ENCODE measurements around the gene FDX1. TPM values are rescaled to one million over a fixed set of nuclear protein-coding genes. Genes with fewer than 3 reads are reported as not detected.

Gene FDX1
- total and polyA plus RNA-seq, 11 donors = 12.3 to 28.5 (median 21.1) TPM

- ATAC-seq (no peak), DNase-seq (no peak)
- Histone ChIP-seq H3K27ac (no peak overlapping the region), H3K4me1 (peaks cover 0 to 24% (median 0%) of the 10 kb centered on the region in 12 donors), H3K27me3 (no peaks in the 10 kb centered on the region), H3K9me3 (no peaks in the 10 kb centered on the region), H3K36me3 (no peaks in the 10 kb centered on the region), H3K4me3 (no peak overlapping the region)
- intact Hi-C loops (cut with DNase I) = no loop called here
- TF ChIP-seq POLR2A (IDR thresholded peaks at IDR 0.05) = no peak
- no peak for TF ChIP-seq CTCF (IDR thresholded peaks at IDR 0.05)
- WGBS, 4 donors = 70 to 93% (median 88%) methylated on average over 1 of the region's 1 CpG
These were observed 45.9 kb downstream of the FDX1 start for GRCh38 chr11:110475671-110476070.

DNA sequence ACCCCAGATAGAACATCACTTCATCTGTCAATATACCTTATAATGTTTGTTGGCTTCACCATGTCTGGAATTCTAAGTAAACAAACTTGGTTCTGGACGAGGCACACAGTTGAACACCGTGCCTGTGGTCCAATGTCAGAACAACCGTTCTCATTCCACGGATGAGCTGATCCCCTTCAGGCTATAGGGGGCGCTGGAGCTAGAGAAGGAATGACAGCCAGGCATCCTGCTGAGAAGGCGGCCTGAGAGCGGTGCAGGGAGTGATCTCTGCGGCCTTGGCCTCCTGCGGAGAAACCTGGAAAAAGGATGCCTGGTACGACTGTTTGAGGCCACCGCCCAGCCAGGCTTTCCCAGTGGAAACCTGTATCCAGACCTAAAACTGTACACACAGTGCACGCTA, 48.7 kb downstream of the FDX1 start:
- H3K4me1 ChIP-seq = peaks cover 0 to 34% (median 0%) of the 10 kb centered on the region in 12 donors
- TF ChIP-seq CTCF (IDR thresholded peaks at IDR 0.05) (peak in 1 of 12 donors; percentile 7), POLR2A (IDR thresholded peaks at IDR 0.05) (no peak)
- DNase-seq (no peak), ATAC-seq (no peak)
- H3K9me3 ChIP-seq = peaks cover 0 to 7% (median 0%) of the 10 kb centered on the region in 12 donors
- H3K4me3 ChIP-seq = no peak overlapping the region
- intact Hi-C loops (cut with DNase I) = no loop called here
- 52 to 67% (median 56%) methylated on average over 12 of the region's 12 CpGs for WGBS, 4 donors
- H3K27ac ChIP-seq = peak overlapping the region in 1 of 12 donors; percentile 74
- no peaks in the 10 kb centered on the region for H3K36me3 ChIP-seq
- no peaks in the 10 kb centered on the region for H3K27me3 ChIP-seq

GRCh38 chr11:110479108-110480101, 49.7 kb downstream of the FDX1 start:
- intact Hi-C loops (cut with DNase I) = no loop called here
- ATAC-seq = peak in 3 of 4 donors; percentile 44 to 62 (median 57)
- TF ChIP-seq CTCF (IDR thresholded peaks at IDR 0.05) = no peak
- H3K9me3 ChIP-seq = peaks cover 0 to 7% (median 0%) of the 10 kb centered on the region in 12 donors
- peak in 1 of 5 donors; percentile 26 for DNase-seq
- H3K27ac ChIP-seq = peak overlapping the region in 1 of 12 donors; percentile 74
- no peak overlapping the region for H3K4me3 ChIP-seq
- H3K36me3 ChIP-seq = no peaks in the 10 kb centered on the region
- H3K4me1 ChIP-seq = peaks cover 0 to 34% (median 0%) of the 10 kb centered on the region in 12 donors
- H3K27me3 ChIP-seq = no peaks in the 10 kb centered on the region
- 69 to 79% (median 75%) methylated on average over 5 of the region's 5 CpGs for WGBS, 4 donors

- Histone ChIP-seq H3K27ac (no peak overlapping the region), H3K9me3 (peaks cover 0 to 7% (median 0%) of the 10 kb centered on the region in 12 donors), H3K4me3 (no peak overlapping the region), H3K27me3 (no peaks in the 10 kb centered on the region), H3K36me3 (no peaks in the 10 kb centered on the region), H3K4me1 (peaks cover 0 to 34% (median 0%) of the 10 kb centered on the region in 12 donors)
- WGBS, 4 donors = 83 to 92% (median 91%) methylated on average over 5 of the region's 5 CpGs
- intact Hi-C loops (cut with DNase I) = no loop called here
- DNase-seq (no peak), ATAC-seq (no peak)
- TF ChIP-seq POLR2A (IDR thresholded peaks at IDR 0.05) = no peak
- TF ChIP-seq CTCF (IDR thresholded peaks at IDR 0.05) = no peak
These were observed 51.8 kb downstream of the FDX1 start for GRCh38 chr11:110481523-110481922.
